Adrenal gland (tissue), 12 donors: ENCODE measurements around the gene CD200R1. TPM values are rescaled to one million over a fixed set of nuclear protein-coding genes. Genes with fewer than 3 reads are reported as not detected.

Experiments used
- DNase-seq, 7 donors: peaks; one replicate each; pipeline ENCODE4 v3.0.0-alpha.2; 2019 to 2020
- H3K27ac ChIP-seq, 5 donors: fragments of 200-600 bp; sonication (generic) in 4 of 5; 1 replicate in 3 of 5; 2 replicates in 2 of 5; pipeline versions ENCODE4 v1.5.1 to v1.8.0; 2016 to 2020; ENCODE audit warnings: mild to moderate bottlenecking in 1 of 5
- H3K27me3 ChIP-seq: fragments of 200-600 bp; 2 replicates; pipeline ENCODE4 v1.8.0; 2021
- H3K36me3 ChIP-seq, 2 donors: fragments of 200-600 bp; replicated peaks in 1 of 2; 1 replicate in 1 of 2; 2 replicates in 1 of 2; pipeline versions ENCODE4 v1.5.1 to v1.8.0; 2018 to 2022
- H3K4me1 ChIP-seq, 2 donors: fragments of 200-600 bp; replicated peaks in 1 of 2; 1 replicate in 1 of 2; 2 replicates in 1 of 2; pipeline versions ENCODE4 v1.5.1 to v1.8.0; 2018 to 2021
- H3K4me3 ChIP-seq, 4 donors: fragments of 200-600 bp; sonication (generic) in 3 of 4; one replicate each; pipeline ENCODE4 v1.5.1; 2016 to 2018
- H3K9me3 ChIP-seq, 3 donors: fragments of 200-600 bp; sonication (generic) in 1 of 3; replicated peaks in 1 of 3; 1 replicate in 2 of 3; 2 replicates in 1 of 3; pipeline versions ENCODE4 v1.5.1 to v1.8.0; 2016 to 2021
- CTCF ChIP-seq, 6 experiments: fragments of 450-650 bp in 4 of 6; fragments of 200-600 bp in 2 of 6; sonication (generic) in 1 of 6; IDR thresholded peaks; 1 replicate in 5 of 6; 2 replicates in 1 of 6; pipeline versions ENCODE4 v1.5.1 to v1.8.0; 2016 to 2021; ENCODE audit warnings: antibody characterized with exemption in 6 of 6, mild to moderate bottlenecking in 2 of 6, moderate library complexity in 1 of 6
- POLR2A ChIP-seq, 2 donors: fragments of 450-650 bp; IDR thresholded peaks; one replicate each; pipeline ENCODE4 v1.6.1; 2017; ENCODE audit warnings: antibody characterized with exemption in 2 of 2, mild to moderate bottlenecking in 2 of 2, moderate library complexity in 1 of 2
- WGBS, 4 donors: extraction: QIAGEN DNeasy Blood & Tissue Kit in 2 of 4; methylation state at CpG; one replicate each; pipeline versions ENCODE4 v1.1.5 to v1.1.7; 2013 to 2017; 5-methylcytosine and 5-hydroxymethylcytosine counted together
- intact Hi-C, 2 donors: fragments of 100-400 bp; cut with DNase I; formaldehyde crosslinking; loops; one replicate each; pipeline versions ENCODE4 v1.14.1 to v1.15.0; 2022 to 2023
- polyA plus RNA-seq, 3 donors: library from polyadenylated mRNA; stranded (reverse); fragments of 200-250 nt in 2 of 3; fragments of 350-450 nt in 1 of 3; fragmentation: Illumina TruSeq in 1 of 3; extraction: RNeasy Lipid Tissue Mini Kit (QIAGEN cat#74804) in 1 of 3; gene quantifications; one replicate each; pipeline ENCODE4 v1.2.3, GENCODE V29; 2013 to 2014
- total RNA-seq, 9 donors: library from RNA; depleted of rRNA in 4 of 9; stranded (reverse); fragments of >200 nt in 4 of 9; fragments of 120-200 nt in 1 of 9; fragmentation: NEBNext Ultra II Directional in 1 of 9; extraction: Animal tissue kit (Norgen Biotek cat#: 25700) in 1 of 9; gene quantifications; one replicate each; pipeline versions ENCODE4 v1.1.0 to v1.2.4, GENCODE V29; 2013 to 2023
- donor health status: healthy with polysubstance abuse.
- donor health status: Bipolar disorder and iron deficiency.
- donor health status: DM: yes; HTN: yes; CAD: no.
- donor health status: DM: no; HTN: no; CAD: no.
- donor health status: DM: no; HTN: no; CAD: no.
- donor health status: DM: yes; HTN: yes; CAD: no.

CD200R1 gene
- total and polyA plus RNA-seq, 12 donors = 0.24 to 11.0 (median 1.4) TPM

GRCh38 chr3:112871735-112872134, 103.2 kb downstream of the CD200R1 start:
- Histone ChIP-seq H3K27ac (no peak overlapping the region), H3K4me1 (no peaks in the 10 kb centered on the region), H3K4me3 (no peak overlapping the region), H3K36me3 (no peaks in the 10 kb centered on the region), H3K9me3 (no peaks in the 10 kb centered on the region), H3K27me3 (no peaks in the 10 kb centered on the region)
- DNase-seq = no peak
- TF ChIP-seq POLR2A (IDR thresholded peaks at IDR 0.05) = no peak
- TF ChIP-seq CTCF (IDR thresholded peaks at IDR 0.05) = no peak
- intact Hi-C loops = no loop called here
- 43 to 100% (median 75%) methylated on average over 1 to 3 of the region's 3 CpGs for WGBS, 4 donors

Other genes with a start within 250 kb of the CD200R1 start
- gene CD200R1L, start 128.2 kb downstream of the CD200R1 start, total RNA-seq = not detected
- gene CD200R1L, start 128.2 kb downstream of the CD200R1 start, polyA plus RNA-seq = not detected
- 10 to 100 TPM; 15.0 to 39.6 (median 18.7) TPM for gene GTPBP8, start 15.9 kb upstream of the CD200R1 start, total RNA-seq
- gene GTPBP8, start 15.9 kb upstream of the CD200R1 start, polyA plus RNA-seq = 10 to 100 TPM in 1 of 3 donors, 1 to 10 TPM in 2; 4.5 to 18.0 (median 5.5) TPM
- gene BOC, start 236.5 kb upstream of the CD200R1 start, total RNA-seq = 10 to 100 TPM in 4 of 9 donors, 1 to 10 TPM in 5; 6.1 to 22.3 (median 9.7) TPM
- 10 to 100 TPM in 1 of 3 donors, 1 to 10 TPM in 2; 1.9 to 10.2 (median 9.3) TPM for gene BOC, start 236.5 kb upstream of the CD200R1 start, polyA plus RNA-seq